GM18517 (cell line): ENCODE measurements around the gene MYOZ3.

Experiments used
- ATAC-seq: cut with Tn5 transposase; IDR thresholded peaks from one replicate; pipeline ENCODE4 v1.9.1; 2021; ENCODE audit warnings: mild to moderate bottlenecking, moderate library complexity; ENCODE audit not compliant: unreplicated experiment

Gene MYOZ3

GRCh38 chr5:150661086-150661485, at the start of gene MYOZ3:
TSS of gene MYOZ3 (plus strand) at chr5:150661251. CDS start at chr5:150662942, 1,691 bp downstream.
- no peak for ATAC-seq

- no peak for ATAC-seq
Observed at GRCh38 chr5:150612405-150612804, 48.6 kb upstream of the MYOZ3 start.

- no peak for ATAC-seq
Observed at GRCh38 chr5:150612905-150613670, 48.0 kb upstream of the MYOZ3 start.

- ATAC-seq, result no peak
Observed at GRCh38 chr5:150613991-150614660, 46.9 kb upstream of the MYOZ3 start.

GRCh38 chr5:150614661-150615060, 46.4 kb upstream of the MYOZ3 start:
- ATAC-seq, result no peak

- ATAC-seq, result no peak
Observed at GRCh38 chr5:150615141-150615699, 45.8 kb upstream of the MYOZ3 start.

- no peak for ATAC-seq
Observed at GRCh38 chr5:150616024-150616470, 45.0 kb upstream of the MYOZ3 start.

GRCh38 chr5:150616506-150616905, 44.5 kb upstream of the MYOZ3 start:
- no peak for ATAC-seq

- no peak for ATAC-seq
Observed at GRCh38 chr5:150618163-150618562, 42.9 kb upstream of the MYOZ3 start.

GRCh38 chr5:150618588-150619281, 42.3 kb upstream of the MYOZ3 start:
- no peak for ATAC-seq

GRCh38 chr5:150619359-150620230, 41.5 kb upstream of the MYOZ3 start:
- ATAC-seq, result no peak

GRCh38 chr5:150621301-150621700, 39.8 kb upstream of the MYOZ3 start:
- no peak for ATAC-seq

GRCh38 chr5:150622157-150622556, 38.9 kb upstream of the MYOZ3 start:
- no peak for ATAC-seq

- ATAC-seq, result peak; percentile 24
Observed at GRCh38 chr5:150623152-150623877, 37.7 kb upstream of the MYOZ3 start.

GRCh38 chr5:150623878-150624216, 37.2 kb upstream of the MYOZ3 start:
- ATAC-seq, result no peak

- ATAC-seq, result no peak
Observed at GRCh38 chr5:150624334-150625163, 36.5 kb upstream of the MYOZ3 start.

GRCh38 chr5:150625164-150625535, 35.9 kb upstream of the MYOZ3 start:
- no peak for ATAC-seq

GRCh38 chr5:150625831-150626746, 35.0 kb upstream of the MYOZ3 start:
- peak; percentile 60 for ATAC-seq
